OCI-LY1 (cell line): ENCODE measurements around the gene SENP5.

Experiments
- CTCF ChIP-seq: fragments of 200-600 bp; sonication (generic), shearing (Covaris generic); IDR thresholded peaks from 2 replicates; pipeline ENCODE4 v1.5.1; 2017; ENCODE audit warnings: mild to moderate bottlenecking, antibody characterized with exemption, low read length, moderate library complexity, mixed read lengths
- EZH2 ChIP-seq: fragments of 200-600 bp; sonication (generic), shearing (Covaris generic); IDR thresholded peaks from 2 replicates; pipeline ENCODE4 v1.8.0; 2017; ENCODE audit warnings: borderline replicate concordance, mixed run types, mild to moderate bottlenecking, antibody characterized with exemption, low read length, moderate library complexity, mixed read lengths

DNA sequence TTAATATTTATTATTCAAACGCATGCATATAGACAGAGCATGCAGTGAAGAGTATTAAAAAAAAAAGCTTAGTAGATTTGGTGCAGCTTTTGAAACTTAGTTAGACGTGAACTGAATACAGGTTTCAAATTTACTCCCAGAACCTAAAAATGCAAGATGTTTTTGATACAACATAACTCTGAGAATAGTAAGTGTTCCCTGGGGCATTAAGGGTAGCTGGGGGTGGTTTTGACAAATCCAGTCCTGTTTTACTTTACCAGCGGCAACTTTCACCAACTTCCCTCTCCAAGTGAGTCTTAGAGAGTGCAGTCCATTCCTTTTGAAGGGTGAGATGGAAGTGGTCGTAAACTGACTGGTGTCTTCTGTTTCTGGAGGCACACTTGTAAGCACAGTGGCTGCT is 63.4 kb downstream of the SENP5 start:
- no peak for TF ChIP-seq EZH2
- no peak for TF ChIP-seq CTCF
